Measurements from ENCODE around the gene SERPINF2.

- no peak for TF ChIP-seq JUND (IDR thresholded peaks at IDR 0.05)
- no peak for TF ChIP-seq CTCF (IDR thresholded peaks at IDR 0.05)
- no peak for TF ChIP-seq USF1 (IDR thresholded peaks at IDR 0.05; ENCODE audit: borderline replicate concordance, low read depth)
- no peak for TF ChIP-seq EZH2phosphoT487 (IDR thresholded peaks at IDR 0.05; ENCODE audit: borderline replicate concordance, low read depth)
- TF ChIP-seq FOXJ3 (CRISPR knock-in tag; IDR thresholded peaks at IDR 0.05), result no peak
- TF ChIP-seq POLR2AphosphoS5 (IDR thresholded peaks at IDR 0.05; ENCODE audit: low read depth, low read length), result no peak
- TF ChIP-seq TCF12 (IDR thresholded peaks at IDR 0.05), result no peak
- no peak for TF ChIP-seq SIN3A (IDR thresholded peaks at IDR 0.05; ENCODE audit: borderline replicate concordance, low read depth, low read length)
- no peak for TF ChIP-seq FOXM1 (IDR thresholded peaks at IDR 0.05; ENCODE audit: low read depth)
- no peak for TF ChIP-seq EP300 (IDR thresholded peaks at IDR 0.05; ENCODE audit: borderline replicate concordance in 1 of 2, low read depth in 1 of 2, low read length in 1 of 2)
- TF ChIP-seq ZBTB33 (IDR thresholded peaks at IDR 0.05; ENCODE audit: borderline replicate concordance, low read depth), result no peak
- no peak for TF ChIP-seq PBX3 (IDR thresholded peaks at IDR 0.05)
- TF ChIP-seq REST (IDR thresholded peaks at IDR 0.05; ENCODE audit: low read depth, low read length), result no peak
Measured at GRCh38 chr17:1713160-1713877, 29.4 kb upstream of the SERPINF2 start.
